ENCODE measurements around the gene ACSS1.

The ACSS1 gene

DNA sequence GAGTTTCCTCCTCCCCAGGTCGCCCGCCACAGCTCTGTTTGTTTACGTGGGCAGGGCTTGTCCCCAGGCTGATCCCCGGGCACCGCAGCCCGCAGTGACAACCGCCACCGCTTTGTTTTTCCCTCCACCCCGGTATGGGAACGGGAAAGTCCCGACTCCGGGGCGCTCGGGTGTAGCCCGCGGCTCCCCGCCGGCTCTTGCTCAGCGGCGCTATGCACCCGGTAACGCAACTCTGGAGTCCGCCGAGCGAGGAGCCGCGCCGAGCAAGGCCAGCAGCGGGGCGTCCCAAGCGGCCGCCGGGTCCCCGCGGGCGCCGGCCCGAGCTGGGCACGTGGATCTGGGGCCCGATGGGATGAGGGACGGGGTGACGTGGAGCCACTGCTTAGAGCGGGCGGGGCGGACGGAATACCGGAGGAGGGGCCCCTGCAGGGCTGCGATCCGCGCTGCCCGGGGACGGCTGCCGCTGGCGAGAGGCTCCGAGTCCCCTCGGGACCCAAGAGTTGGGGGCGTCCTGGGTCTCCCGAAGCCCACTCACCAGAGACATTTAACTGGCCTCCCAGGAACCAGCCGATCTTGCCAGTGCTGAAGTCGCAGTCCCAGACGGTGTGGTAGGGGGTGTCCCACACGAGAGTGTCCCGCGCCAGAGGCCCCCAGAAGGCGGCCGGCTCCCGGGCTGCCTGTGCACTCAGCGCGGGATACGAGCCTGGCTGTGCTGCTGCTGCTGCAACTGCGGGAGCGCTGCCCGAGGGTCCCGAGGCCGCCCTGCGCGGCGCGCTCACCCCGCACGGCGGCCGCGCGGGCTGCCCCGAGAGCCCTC, 497 bp downstream of the ACSS1 start:
- peak; percentile 11 for DNase-seq

DNA sequence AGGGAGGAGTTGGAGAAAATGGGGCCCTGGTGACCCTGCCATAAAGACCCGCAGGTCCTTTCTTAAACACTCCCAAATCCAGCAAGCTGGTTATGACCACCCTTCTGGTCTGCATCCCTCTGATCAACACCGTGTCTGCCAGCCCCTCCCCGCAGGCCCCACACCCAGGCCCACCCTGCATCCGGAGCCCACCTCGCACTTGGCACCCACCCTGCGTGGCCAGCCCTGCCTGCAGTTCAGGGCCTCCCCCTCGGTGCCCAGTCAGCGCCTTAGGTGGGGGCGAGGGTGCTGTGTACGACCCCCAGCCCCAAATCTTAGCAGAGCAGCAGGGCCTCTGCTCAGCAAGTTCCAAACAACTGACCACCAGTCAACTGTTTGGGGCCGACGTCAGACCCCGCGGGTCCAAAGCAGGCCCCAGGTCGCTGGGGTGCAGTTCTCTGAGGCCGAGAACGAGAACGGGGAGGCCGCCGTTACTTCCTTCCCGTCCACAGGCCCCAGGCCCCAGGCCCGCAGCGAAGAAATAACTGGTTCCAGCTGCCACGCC, 1.2 kb downstream of the ACSS1 start:
- no peak for DNase-seq

DNA sequence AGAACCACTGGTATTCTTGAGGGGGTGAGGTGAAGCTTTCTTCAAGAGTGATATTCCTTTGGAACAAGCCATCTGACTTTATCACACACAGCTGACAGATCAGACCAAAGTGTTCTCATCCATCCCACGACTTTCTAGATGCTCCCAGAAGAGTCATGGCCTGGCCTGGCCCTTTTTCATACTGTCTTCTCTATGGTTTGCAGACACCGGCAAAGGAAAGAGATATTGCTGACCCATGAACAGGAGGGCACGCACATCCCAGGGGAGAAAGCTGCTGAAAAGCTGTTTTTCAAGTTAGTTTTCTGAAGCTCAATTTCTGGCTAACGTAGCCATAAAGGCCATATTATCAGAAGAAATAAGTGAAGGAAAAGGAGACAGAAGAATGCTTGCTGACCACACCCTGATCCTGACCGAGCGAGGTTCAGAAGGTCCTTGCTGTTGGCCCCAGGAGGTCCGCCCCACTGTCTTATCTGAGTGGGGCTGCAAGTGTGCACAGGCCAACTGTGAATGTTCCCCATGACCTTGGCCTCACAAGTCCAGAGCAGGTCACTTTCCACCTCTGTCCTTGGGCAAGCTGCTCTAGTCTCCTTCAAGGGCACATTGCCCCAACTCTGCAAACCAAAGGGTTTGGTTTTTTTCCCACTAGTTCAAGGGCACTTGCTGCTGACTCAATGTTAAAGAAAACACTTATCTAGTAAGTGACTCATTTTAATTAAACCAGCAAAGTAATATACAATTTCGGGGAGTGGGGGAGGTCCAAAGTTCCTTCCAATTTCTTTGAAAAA, 2.0 kb downstream of the ACSS1 start:
- DNase-seq, result no peak

DNA sequence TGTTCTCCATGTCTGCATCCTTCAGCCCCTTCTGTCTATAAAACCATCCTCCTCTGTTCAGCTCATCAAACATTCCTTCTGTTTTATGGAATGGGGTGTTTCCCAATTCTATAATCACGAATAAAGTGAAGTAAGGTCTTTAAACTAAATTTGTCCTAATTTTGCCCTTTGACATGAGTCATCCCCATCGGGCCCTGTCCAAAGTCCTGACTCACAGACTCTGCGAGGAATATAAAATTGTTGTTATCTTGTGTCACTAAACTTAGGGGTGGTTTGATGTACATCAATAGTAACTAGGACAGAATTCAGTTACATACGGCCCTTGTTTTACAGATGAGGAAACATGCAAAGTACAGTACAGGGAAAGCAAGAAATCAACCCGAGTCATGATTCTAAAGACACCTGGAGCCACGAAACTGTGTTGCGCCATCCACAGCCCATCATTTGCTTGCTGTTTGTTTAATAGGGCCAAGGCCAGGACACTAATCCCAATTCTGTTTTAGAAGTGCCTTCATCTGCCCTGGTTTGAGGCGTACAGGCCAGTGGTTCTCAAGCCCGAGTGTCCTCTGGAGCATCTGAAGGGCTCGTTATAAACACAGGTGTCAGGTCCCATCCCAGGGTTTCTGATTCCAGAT, 2.8 kb downstream of the ACSS1 start:
- peak; percentile 2 for DNase-seq

DNA sequence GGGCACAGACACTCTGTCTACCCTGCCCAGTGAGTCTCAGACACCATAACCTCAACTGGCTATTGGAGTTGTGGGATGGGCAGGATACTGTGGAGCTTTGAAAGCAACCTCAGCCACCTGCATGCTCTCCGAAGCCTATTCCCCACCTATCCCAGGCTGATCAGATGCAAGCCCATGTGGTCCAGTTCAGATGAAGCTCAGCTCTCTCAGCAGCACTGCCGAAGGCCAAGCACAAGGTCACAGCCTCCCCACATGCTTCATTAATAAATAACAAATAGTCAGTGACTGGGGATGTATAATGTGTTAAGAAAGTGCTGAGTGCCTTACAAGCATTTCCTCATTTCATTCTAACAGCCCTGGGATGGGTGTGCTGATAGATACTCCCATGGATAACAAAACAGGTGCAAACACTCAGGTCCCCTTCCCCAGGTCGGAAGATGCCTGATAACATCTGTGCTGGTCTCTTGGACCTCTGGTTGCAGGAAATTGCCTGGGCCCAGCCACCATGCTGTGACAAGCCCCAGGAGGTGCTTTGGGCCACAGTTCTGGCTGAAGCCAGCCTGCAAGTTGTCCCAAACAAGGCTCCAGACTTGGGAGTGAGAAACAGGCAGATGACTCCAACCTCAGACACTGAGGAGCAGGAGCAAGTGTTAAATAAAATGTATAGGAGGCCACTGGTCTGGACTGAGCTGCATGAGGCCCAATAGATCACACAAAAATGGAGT, 3.7 kb downstream of the ACSS1 start:
- DNase-seq, result no peak

DNA sequence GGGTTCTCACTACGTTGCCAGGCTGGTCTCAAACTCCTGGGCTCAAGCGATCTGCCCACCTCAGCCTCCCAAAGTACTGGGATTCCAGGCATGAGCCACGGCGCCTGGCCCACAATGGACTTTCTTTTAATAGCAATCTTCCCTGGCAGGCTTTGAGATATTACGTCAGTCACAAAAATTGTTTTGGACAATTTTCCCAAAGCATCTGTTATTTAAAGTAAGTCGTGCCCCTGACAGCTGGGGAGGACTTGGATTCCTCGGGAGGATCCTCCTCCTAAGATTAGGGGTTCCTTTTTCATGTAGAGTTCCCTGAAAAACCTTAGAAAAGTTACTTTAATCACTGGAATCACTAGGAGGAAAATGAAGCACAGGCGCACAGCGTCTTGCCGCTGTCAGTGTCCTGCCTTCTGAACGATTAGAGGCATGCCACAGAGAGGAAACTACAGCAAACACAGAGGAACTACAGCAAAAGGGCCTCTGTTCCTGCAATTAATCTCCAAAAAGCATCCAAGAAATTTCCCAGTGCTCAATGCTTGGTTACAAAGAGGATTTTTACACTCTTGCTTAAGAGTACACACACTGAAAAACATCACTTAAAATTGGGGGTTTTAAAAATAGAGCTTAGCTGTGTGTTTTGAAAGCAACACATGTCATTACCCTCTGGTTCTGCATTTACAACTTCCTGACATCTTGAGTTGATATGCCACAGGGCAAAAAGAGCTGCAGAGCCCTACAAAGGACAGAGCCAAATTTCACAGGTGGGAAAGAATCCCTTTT, 4.5 kb downstream of the ACSS1 start:
- no peak for DNase-seq

DNA sequence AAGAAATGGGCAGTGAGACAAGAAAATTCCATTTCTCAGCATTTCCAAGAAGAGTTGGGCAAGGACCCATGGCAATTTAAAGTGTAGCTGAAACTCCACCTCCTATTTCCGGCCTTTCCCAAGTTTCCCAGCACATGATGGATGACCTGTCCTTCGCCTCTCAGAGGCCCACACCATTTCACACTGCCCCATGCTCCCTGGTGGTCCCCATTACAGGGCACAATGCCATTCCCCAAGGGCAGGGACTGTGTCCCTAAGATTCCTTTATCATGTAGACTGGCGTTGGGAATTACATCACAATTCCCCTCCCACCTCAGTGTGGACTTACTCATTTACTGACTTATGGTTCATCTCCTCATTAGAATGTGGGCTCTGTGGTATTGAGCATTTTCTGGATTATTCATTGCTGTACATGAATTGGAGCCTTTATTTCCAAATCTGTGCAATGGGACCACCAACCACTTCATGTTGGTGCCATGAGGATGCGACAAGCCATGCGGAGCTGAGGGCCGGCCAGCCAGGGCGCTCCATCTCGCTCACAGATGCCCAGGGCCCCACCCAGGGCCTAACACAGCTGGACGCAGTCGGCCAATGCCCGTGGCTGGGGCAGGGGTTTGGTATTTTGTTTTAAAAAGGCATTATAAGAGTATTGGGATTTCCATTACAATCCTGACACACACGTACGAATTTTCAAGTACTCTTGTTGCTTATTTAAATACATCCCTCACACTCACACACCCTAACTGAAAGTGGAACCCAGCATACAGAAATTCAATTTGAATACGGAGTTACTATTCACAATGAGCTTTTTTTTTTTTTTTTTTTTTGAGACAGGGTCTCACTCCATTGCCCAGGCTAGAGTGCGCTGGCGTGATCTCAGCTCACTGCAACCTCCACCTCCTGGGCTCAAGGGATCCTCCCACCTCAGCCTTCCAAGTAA, 5.4 kb downstream of the ACSS1 start:
- DNase-seq, result no peak

DNA sequence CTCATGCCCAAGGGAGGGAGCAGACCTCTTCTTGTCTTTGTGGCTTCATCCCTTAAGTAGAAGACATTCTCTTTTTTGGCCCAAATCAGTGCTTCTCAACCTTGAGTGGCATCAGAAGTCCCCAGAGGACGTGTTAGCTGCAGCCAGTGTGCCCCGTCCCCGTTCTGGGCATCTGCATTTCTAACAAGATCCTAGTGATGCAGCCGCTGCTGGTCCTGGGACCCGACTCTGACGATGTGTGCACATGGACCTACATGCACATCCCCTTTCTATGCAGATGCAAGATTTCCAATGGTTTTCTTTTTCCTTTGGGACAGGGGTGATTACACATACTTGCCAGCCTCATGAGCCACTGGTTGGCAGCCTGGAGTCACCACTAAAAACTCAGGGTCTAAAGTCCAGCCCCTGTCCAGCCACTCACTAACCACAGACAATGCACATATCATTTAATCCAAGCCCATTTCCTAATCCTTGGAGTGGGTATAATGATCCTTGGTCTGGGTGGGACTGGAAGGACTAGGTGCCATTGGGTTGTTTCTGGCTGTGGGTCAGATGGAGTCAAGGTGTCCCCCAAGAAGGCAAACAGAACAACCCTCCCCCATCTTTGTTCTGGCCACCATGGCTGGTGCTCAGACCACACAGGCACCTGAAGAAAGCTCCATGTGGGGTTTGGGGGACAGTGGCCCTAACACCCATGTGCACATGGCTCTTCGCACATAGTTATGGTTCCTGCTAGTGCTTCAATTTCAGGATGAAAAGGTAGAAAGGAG, 6.4 kb downstream of the ACSS1 start:
- DNase-seq, result no peak

DNA sequence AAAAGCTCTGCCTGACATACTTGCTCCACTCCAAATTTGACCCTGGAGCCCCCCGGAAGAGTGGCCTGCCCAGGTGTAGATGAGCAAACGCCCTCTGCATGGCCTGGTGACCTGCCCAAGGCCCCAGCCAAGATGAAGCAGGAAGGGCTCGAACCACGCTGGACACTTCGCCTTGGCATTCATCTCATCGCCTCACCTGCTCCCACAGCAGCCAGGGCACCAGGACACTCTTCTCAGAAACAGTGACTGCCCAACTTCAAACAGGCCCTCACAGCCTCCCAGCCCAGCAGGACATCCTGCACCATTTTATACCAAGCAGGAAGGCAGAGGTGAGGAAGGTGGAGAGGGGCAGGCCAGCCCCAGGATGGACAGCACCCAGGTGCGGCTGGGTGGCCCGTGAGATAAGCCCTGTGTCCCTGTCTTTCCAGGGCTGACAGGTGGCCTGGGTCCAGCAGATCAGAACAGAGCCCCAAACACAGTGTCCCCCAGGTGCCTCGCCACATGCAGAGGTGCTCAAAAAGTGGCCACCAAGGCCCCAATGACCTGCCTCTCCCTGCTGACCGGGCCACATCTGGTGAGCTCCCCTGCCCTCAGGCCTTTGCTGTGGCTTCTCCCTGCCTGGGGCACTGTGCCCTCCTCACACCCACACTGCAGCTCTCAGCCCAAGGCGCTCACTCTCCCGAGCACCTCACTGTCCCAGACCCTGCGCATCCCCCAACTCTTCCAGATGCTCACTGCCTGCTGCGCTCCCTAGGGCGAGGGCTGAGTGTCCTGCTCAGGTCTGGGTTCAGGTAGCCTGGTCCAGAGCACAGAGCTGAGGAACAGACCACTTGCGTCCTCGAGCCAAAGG, 7.2 kb downstream of the ACSS1 start:
- DNase-seq, result no peak

DNA sequence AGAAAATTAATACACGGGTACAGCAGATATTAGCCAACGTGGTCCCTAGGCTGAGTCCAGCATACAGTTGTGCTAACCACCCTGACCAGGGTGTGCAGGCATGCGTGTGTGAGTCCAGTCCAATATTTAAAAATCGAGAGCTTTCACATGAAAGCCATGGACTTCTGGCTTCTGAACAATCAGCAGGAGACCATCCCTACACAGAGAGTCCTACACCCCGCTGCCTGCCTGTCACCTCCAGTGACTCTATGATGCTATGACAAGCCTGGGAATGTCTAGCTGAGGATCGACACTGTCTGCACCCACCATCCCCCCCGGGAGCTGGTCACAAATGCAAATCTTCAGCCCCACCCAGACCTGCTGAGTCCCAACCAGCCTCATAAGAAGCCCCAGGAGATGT, 7.9 kb downstream of the ACSS1 start:
- DNase-seq, result no peak

DNA sequence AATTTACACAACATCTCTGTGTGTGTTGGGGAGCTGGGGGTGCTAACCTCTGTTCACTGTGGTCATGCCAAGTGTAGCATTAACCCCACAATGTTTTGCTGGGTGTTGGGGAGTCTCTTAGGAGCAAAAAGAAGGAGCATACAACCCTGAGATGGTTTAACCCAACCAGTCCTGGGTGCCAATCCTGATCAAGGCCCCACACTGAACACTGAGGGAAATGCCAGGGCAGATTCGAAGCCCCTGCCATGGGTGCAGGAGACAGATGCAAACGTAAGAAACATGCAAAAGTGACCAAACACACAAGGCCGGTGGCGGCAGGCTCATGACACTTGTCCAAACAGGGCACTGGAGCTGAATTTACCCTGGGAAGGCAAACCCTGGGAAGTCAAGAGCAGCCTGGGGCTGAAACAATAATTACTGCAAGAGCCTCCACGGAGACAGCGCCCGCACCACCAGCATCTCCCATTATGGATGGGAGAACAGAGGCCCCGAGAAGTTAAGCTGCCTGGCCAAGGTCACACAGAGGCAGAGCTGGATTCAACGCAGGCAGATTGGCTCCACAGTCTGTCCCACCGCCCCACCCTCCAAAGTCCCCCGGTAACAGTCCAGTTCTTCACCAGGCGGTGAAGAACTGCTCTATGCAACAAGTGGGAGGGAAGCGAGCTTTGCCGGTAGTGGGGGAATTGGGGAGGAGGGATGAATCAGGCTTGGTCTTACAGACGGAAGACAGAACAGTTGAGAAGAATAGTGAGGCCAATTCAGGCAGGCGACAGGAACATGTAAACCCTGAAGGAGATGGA, 8.5 kb downstream of the ACSS1 start:
- DNase-seq, result no peak

DNA sequence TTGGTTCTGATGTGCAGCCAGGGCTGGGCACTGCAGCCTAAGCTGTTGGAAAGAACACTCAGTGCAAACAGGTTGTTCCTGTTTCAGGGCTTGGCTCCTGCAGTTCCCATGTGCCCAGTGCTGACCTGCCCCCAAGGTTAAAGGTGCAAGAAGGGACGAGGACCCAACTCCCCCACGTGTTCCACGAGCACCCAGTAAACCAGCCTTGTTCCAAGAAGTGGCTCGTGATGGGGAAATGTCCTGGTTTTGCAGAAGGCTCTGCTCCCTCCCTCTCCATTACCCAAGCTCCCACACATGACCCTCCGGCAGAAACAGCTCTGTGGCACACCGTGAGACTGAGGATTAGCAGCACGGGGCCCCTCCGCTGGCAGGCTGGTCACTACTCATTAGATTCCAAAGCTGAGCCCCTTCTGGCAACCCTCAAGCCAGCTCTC, 9.4 kb downstream of the ACSS1 start:
- no peak for DNase-seq

DNA sequence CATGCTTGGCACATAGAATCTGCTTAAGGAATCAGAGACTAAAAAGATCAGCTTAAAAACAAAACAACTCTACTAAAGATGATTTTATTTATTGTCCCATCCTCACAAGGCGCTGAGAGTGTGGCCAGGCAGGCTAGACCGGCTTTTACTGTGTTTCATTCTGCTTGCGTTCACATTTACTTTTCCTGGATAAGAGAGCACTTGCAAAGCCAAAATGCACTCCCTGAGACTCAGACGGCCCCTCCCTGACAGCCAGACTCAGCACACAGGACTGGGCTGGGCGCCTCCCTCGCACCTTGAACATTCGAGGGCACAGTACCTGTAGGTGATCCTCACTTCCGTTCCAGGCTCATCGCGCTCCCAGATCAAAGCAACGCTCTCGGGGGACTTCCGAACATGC, 10.2 kb downstream of the ACSS1 start:
- no peak for DNase-seq

DNA sequence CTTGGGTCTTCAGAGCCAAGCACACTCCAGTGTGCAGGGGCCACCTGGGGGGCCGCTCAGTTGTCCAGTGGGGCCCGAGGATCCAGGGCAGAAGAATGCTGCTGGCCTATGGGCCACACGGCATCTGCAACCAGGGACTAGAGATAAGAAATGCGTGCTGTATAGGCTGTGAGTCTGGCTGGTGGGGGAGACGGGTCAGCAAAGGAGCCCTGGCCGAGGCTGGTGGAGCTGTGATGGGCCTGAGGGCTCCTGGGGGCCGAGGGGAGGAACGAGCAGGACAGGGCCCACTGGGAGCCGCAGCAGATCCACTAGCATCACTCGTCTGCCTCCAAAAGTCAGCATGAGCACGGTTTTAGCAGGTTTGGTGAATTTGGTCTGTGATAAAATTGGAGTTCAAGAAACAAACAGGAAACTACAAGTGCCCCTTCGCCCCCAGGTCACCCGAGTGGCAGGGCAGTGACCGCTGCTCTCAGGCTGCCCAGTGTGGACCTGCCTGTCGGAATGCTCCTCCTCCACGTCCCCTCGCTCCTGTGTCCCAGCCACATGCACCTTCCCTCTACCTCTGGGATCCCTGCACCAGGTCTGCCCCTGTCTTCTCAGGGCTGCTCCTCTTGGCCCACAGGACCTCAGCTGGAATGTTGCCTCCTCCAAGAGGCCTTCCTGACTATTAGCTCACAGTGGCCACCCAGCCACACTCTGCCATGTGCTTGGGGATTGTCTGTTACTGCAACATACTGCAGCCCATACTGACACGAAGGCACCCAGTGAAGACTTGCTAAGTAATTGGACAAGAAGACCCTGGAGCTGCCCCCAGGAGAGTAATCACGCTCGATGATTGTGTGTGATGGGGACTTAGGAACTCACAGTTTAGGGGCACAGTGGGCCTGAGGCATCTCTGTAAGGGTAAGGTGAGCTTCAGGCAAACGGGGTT, 10.9 kb downstream of the ACSS1 start:
- DNase-seq, result no peak

DNA sequence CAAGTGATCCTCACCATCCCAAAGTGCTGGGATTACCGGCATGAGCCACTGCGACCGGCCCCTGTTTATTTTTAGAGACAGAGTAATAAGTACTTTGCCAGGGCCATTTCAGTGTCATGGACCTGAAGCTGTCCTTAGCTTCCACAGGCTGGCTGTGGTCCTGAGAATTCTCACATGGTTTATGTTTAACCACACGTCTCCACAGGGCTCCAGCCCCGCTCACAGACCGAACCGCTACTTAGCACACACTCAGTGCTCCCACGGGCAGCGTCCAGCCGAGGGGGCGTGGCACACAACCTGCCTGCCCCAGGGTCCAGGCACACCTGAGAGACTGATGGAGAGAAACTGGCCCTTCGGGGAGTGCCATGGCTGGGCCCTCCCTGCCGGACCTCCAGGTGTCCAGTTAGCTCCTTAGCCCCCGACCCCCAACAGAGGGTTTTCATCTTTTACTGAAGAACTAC, 11.7 kb downstream of the ACSS1 start:
- no peak for DNase-seq

DNA sequence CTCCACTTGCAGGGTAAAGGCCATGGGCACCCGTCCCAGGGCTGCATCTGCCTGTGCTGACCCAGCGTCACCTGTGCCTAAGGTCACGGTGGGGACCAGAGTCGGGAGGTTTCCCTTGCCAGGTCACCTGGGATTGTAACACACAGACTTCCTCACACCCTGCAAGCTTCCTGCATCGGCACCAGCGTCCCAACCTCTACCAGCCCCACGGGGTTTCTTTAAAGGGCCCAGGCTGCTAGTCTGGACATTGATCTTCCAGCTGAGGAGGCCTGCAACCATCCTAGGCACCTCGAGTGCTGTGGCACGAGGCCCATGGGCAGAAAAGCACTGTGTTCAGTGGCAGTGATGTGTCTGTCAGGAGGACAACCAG, 12.6 kb downstream of the ACSS1 start:
- no peak for DNase-seq
